Measurements from ENCODE around the gene ZMYND15. TPM values are rescaled to one million over a fixed set of nuclear protein-coding genes. Genes with fewer than 3 reads are reported as not detected.
A peak's percentile ranks its signal among the peaks of the same experiment; 100 is the strongest.

ZMYND15 gene
- total RNA-seq, 1 donor from 2014 or later = under 0.01 TPM

GRCh38 chr17:4728124-4728523, 11.5 kb upstream of the ZMYND15 start:
- peak; percentile 71 for DNase-seq (ENCODE audit: low read depth)

GRCh38 chr17:4733073-4733531, 6.5 kb upstream of the ZMYND15 start:
- DNase-seq (ENCODE audit: low read depth) = no peak
- no peak overlapping the region for H3K4me3 ChIP-seq (ENCODE audit: low read depth, low read length)
- H3K27me3 ChIP-seq (ENCODE audit: control insufficient read depth, insufficient read depth, low read length) = no peaks in the 10 kb centered on the region
- FAIRE-seq = peak; percentile 13
- peak; percentile 6 for TF ChIP-seq CTCF (IDR thresholded peaks at IDR 0.05; ENCODE audit: insufficient read depth, low read length, severe bottlenecking)
- H3K36me3 ChIP-seq (ENCODE audit: control insufficient read depth, insufficient read depth, low read length) = peaks cover 5% of the 10 kb centered on the region

More at GRCh38 chr17:4728124-4728523, 11.5 kb upstream of the ZMYND15 start:
- H3K36me3 ChIP-seq (ENCODE audit: control insufficient read depth, insufficient read depth, low read length) = peaks cover 3% of the 10 kb centered on the region
- FAIRE-seq = no peak
- no peaks in the 10 kb centered on the region for H3K27me3 ChIP-seq (ENCODE audit: control insufficient read depth, insufficient read depth, low read length)
- no peak overlapping the region for H3K4me3 ChIP-seq (ENCODE audit: low read depth, low read length)
- TF ChIP-seq CTCF (IDR thresholded peaks at IDR 0.05; ENCODE audit: insufficient read depth, low read length, severe bottlenecking) = no peak

- no peak for TF ChIP-seq CTCF (IDR thresholded peaks at IDR 0.05; ENCODE audit: insufficient read depth, low read length, severe bottlenecking)
- H3K36me3 ChIP-seq (ENCODE audit: control insufficient read depth, insufficient read depth, low read length) = peaks cover 5% of the 10 kb centered on the region
- H3K4me3 ChIP-seq (ENCODE audit: low read depth, low read length) = no peak overlapping the region
- H3K27me3 ChIP-seq (ENCODE audit: control insufficient read depth, insufficient read depth, low read length) = no peaks in the 10 kb centered on the region
- FAIRE-seq (no peak), DNase-seq (ENCODE audit: low read depth) (no peak)
Measured at GRCh38 chr17:4734857-4735475, 4.7 kb upstream of the ZMYND15 start.

- FAIRE-seq (no peak), DNase-seq (ENCODE audit: low read depth) (no peak)
- no peak overlapping the region for H3K4me3 ChIP-seq (ENCODE audit: low read depth, low read length)
- no peak for TF ChIP-seq CTCF (IDR thresholded peaks at IDR 0.05; ENCODE audit: insufficient read depth, low read length, severe bottlenecking)
- peaks cover 2% of the 10 kb centered on the region for H3K27me3 ChIP-seq (ENCODE audit: control insufficient read depth, insufficient read depth, low read length)
- peaks cover 5% of the 10 kb centered on the region for H3K36me3 ChIP-seq (ENCODE audit: control insufficient read depth, insufficient read depth, low read length)
Measured at GRCh38 chr17:4735876-4736651, 3.6 kb upstream of the ZMYND15 start.

GRCh38 chr17:4738136-4739121, 1.2 kb upstream of the ZMYND15 start:
- DNase-seq (ENCODE audit: low read depth) = peak; percentile 84
- Histone ChIP-seq H3K27me3 (ENCODE audit: control insufficient read depth, insufficient read depth, low read length) (peaks cover 2% of the 10 kb centered on the region), H3K36me3 (ENCODE audit: control insufficient read depth, insufficient read depth, low read length) (no peaks in the 10 kb centered on the region), H3K4me3 (ENCODE audit: low read depth, low read length) (peak overlapping the region; percentile 76)
- FAIRE-seq = no peak
- TF ChIP-seq CTCF (IDR thresholded peaks at IDR 0.05; ENCODE audit: insufficient read depth, low read length, severe bottlenecking) = no peak

Measured in bronchial epithelial cell (primary cell).